HepG2 (cell line): ENCODE data around the gene PLSCR5. TPM values are rescaled to one million over a fixed set of nuclear protein-coding genes. Genes with fewer than 3 reads are reported as not detected.

Experiments used
- GPN1 ChIP-seq: sonication (generic); formaldehyde crosslinking; IDR thresholded peaks from 2 replicates; pipeline ENCODE4 v1.5.1; 2020; ENCODE audit warnings: missing genetic modification reagents, borderline replicate concordance
- KLF15 ChIP-seq: sonication (generic); formaldehyde crosslinking; IDR thresholded peaks from 2 replicates; pipeline ENCODE4 v1.8.1; 2023; ENCODE audit warnings: borderline replicate concordance, mild to moderate bottlenecking, inconsistent platforms, missing genetic modification reagents, mixed read lengths
- MYNN ChIP-seq: sonication (generic); formaldehyde crosslinking; IDR thresholded peaks from 2 replicates; pipeline ENCODE4 v1.4.0; 2020; ENCODE audit warnings: mild to moderate bottlenecking, low read depth, missing genetic modification reagents
- NKX3-1 ChIP-seq: sonication (generic); formaldehyde crosslinking; IDR thresholded peaks from 2 replicates; pipeline ENCODE4 v1.5.0; 2020; ENCODE audit warnings: missing genetic modification reagents
- RFX3 ChIP-seq: IDR thresholded peaks from 2 replicates; pipeline ENCODE4 v1.6.1; 2016; ENCODE audit warnings: missing biosample characterization, missing genetic modification reagents
- SATB2 ChIP-seq: sonication (generic); formaldehyde crosslinking; IDR thresholded peaks from 2 replicates; pipeline ENCODE4 v1.5.0; 2020; ENCODE audit warnings: missing genetic modification reagents
- SP5 ChIP-seq: IDR thresholded peaks from 2 replicates; pipeline ENCODE4 v1.6.1; 2016; ENCODE audit warnings: low read depth, borderline replicate concordance
- ZNF101 ChIP-seq: sonication (generic); formaldehyde crosslinking; IDR thresholded peaks from 2 replicates; pipeline ENCODE4 v1.4.0; 2020; ENCODE audit warnings: mild to moderate bottlenecking, low read depth, missing genetic modification reagents, borderline replicate concordance
- ZNF138 ChIP-seq: sonication (generic); formaldehyde crosslinking; IDR thresholded peaks from 2 replicates; pipeline ENCODE4 v1.5.0; 2020; ENCODE audit warnings: mild to moderate bottlenecking, low read depth, missing genetic modification reagents
- ZNF230 ChIP-seq: sonication (generic); formaldehyde crosslinking; IDR thresholded peaks from 2 replicates; pipeline ENCODE4 v1.4.0; 2020; ENCODE audit warnings: mild to moderate bottlenecking, missing genetic modification reagents
- ZNF713 ChIP-seq: sonication (generic); formaldehyde crosslinking; IDR thresholded peaks from 2 replicates; pipeline ENCODE4 v1.4.0; 2020; ENCODE audit warnings: mild to moderate bottlenecking, missing genetic modification reagents
- ZNF720 ChIP-seq: sonication (generic); formaldehyde crosslinking; IDR thresholded peaks from 2 replicates; pipeline ENCODE4 v1.4.0; 2020; ENCODE audit warnings: missing genetic modification reagents
- ZNF768 ChIP-seq: sonication (generic); formaldehyde crosslinking; IDR thresholded peaks from 2 replicates; pipeline ENCODE4 v1.4.0; 2020; ENCODE audit warnings: missing genetic modification reagents
- polyA plus RNA-seq, 8 experiments: library from polyadenylated mRNA; depleted of rRNA in 3 of 8; stranded (reverse) in 7 of 8; unstranded in 1 of 8; fragments of >200 nt; fragmentation: Illumina TruSeq in 4 of 8; extraction: Trizol in 4 of 8; gene quantifications; 2 replicates each; pipeline versions ENCODE4 v1.2.1 to v1.2.3, GENCODE V29; 2011 to 2016; ENCODE audit warnings: low read depth in 4 of 8, missing spikeins in 1 of 8, mixed read lengths in 1 of 8; ENCODE audit not compliant: insufficient read depth in 1 of 8
- total RNA-seq, 5 experiments: library from RNA; depleted of rRNA; stranded (reverse); fragments of >200 nt; fragmentation: Illumina TruSeq; extraction: Trizol; gene quantifications; 2 replicates each; pipeline ENCODE4 v1.2.3, GENCODE V29; 2016; ENCODE audit warnings: low read depth in 1 of 5
- TF ChIP-seq, protein P1 (sequence below): sonication (generic); formaldehyde crosslinking; IDR thresholded peaks from 2 replicates; pipeline ENCODE4 v1.4.0; 2020; ENCODE audit warnings: mild to moderate bottlenecking, low read depth, missing genetic modification reagents
- TF ChIP-seq, protein P2 (sequence below): IDR thresholded peaks from 2 replicates; pipeline ENCODE4 v1.6.1; 2016; ENCODE audit warnings: mild to moderate bottlenecking, missing biosample characterization, missing genetic modification reagents
- TF ChIP-seq, protein P3 (sequence below): sonication (generic); formaldehyde crosslinking; IDR thresholded peaks from 2 replicates; pipeline ENCODE4 v1.4.0; 2020; ENCODE audit warnings: missing genetic modification reagents
- TF ChIP-seq, protein P4 (sequence below): sonication (generic); formaldehyde crosslinking; conservative IDR thresholded peaks from 2 replicates; pipeline ENCODE4 v1.4.0; 2020; ENCODE audit warnings: missing genetic modification reagents
- TF ChIP-seq, protein P5 (sequence below): sonication (generic); formaldehyde crosslinking; IDR thresholded peaks from 2 replicates; pipeline ENCODE4 v1.5.0; 2020; ENCODE audit warnings: mild to moderate bottlenecking, low read depth, missing genetic modification reagents, borderline replicate concordance
- TF ChIP-seq, protein P6 (sequence below): sonication (generic); formaldehyde crosslinking; IDR thresholded peaks from 2 replicates; pipeline ENCODE4 v1.4.0; 2020; ENCODE audit warnings: missing genetic modification reagents, borderline replicate concordance
- TF ChIP-seq, protein P7 (sequence below): sonication (generic); formaldehyde crosslinking; IDR thresholded peaks from 2 replicates; pipeline ENCODE4 v1.5.1; 2020; ENCODE audit warnings: mild to moderate bottlenecking, missing genetic modification reagents, moderate library complexity

Gene PLSCR5
- total and polyA plus RNA-seq, 2 of the 13 experiments (the other 11 are each of a cell fraction or from before 2014, with no cell fraction given): 0.50 TPM; not detected in 1

DNA sequence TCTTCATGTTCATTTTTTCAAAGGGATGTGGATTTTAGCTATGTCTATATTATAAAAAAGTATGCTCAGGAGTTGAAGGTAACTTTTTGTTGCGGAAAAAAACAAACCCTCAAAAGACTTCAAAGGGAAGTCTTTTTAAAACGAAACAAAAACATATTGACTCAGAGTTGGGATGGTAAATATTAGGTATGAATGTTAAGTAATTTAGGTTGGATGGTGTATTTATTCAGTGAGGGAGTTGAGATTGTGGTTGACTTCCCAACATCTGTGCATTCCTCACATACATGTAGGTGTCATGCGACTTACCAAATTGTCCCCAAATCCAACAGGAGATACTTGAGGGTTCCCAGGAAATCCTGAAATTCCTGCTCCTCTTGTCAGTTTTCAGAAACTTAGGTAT is 32.7 kb upstream of the PLSCR5 start (continued):
- TF ChIP-seq, protein P1, sequence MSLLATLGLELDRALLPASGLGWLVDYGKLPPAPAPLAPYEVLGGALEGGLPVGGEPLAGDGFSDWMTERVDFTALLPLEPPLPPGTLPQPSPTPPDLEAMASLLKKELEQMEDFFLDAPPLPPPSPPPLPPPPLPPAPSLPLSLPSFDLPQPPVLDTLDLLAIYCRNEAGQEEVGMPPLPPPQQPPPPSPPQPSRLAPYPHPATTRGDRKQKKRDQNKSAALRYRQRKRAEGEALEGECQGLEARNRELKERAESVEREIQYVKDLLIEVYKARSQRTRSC (CRISPR knock-in tag): no peak
- TF ChIP-seq ZNF713 (CRISPR knock-in tag) (no peak), GPN1 (CRISPR knock-in tag) (no peak), RFX3 (CRISPR knock-in tag) (peak; percentile 57; the same call in 1 of the 2 replicates), ZNF101 (CRISPR knock-in tag) (no peak), MYNN (no peak), SP5 (CRISPR knock-in tag) (peak; percentile 78), ZNF138 (CRISPR knock-in tag) (no peak), ZNF230 (CRISPR knock-in tag) (no peak), SATB2 (CRISPR knock-in tag) (peak; percentile 57; the same call in 1 of the 2 replicates), ZNF720 (CRISPR knock-in tag) (no peak), NKX3-1 (CRISPR knock-in tag) (peak; percentile 50; the same call in 1 of the 2 replicates), KLF15 (CRISPR knock-in tag) (no peak), ZNF768 (CRISPR knock-in tag) (no peak)
- TF ChIP-seq, protein P2, sequence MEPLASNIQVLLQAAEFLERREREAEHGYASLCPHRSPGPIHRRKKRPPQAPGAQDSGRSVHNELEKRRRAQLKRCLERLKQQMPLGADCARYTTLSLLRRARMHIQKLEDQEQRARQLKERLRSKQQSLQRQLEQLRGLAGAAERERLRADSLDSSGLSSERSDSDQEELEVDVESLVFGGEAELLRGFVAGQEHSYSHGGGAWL (CRISPR knock-in tag): no peak
- TF ChIP-seq, protein P3, sequence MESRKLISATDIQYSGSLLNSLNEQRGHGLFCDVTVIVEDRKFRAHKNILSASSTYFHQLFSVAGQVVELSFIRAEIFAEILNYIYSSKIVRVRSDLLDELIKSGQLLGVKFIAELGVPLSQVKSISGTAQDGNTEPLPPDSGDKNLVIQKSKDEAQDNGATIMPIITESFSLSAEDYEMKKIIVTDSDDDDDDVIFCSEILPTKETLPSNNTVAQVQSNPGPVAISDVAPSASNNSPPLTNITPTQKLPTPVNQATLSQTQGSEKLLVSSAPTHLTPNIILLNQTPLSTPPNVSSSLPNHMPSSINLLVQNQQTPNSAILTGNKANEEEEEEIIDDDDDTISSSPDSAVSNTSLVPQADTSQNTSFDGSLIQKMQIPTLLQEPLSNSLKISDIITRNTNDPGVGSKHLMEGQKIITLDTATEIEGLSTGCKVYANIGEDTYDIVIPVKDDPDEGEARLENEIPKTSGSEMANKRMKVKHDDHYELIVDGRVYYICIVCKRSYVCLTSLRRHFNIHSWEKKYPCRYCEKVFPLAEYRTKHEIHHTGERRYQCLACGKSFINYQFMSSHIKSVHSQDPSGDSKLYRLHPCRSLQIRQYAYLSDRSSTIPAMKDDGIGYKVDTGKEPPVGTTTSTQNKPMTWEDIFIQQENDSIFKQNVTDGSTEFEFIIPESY (CRISPR knock-in tag): 0 out of 2 replicates have a peak, but pooled peaks have one; percentile 17
- TF ChIP-seq, protein P4, sequence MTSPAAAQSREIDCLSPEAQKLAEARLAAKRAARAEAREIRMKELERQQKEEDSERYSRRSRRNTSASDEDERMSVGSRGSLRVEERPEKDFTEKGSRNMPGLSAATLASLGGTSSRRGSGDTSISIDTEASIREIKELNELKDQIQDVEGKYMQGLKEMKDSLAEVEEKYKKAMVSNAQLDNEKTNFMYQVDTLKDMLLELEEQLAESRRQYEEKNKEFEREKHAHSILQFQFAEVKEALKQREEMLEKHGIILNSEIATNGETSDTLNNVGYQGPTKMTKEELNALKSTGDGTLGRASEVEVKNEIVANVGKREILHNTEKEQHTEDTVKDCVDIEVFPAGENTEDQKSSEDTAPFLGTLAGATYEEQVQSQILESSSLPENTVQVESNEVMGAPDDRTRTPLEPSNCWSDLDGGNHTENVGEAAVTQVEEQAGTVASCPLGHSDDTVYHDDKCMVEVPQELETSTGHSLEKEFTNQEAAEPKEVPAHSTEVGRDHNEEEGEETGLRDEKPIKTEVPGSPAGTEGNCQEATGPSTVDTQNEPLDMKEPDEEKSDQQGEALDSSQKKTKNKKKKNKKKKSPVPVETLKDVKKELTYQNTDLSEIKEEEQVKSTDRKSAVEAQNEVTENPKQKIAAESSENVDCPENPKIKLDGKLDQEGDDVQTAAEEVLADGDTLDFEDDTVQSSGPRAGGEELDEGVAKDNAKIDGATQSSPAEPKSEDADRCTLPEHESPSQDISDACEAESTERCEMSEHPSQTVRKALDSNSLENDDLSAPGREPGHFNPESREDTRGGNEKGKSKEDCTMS (CRISPR knock-in tag): no peak
- TF ChIP-seq, protein P5, sequence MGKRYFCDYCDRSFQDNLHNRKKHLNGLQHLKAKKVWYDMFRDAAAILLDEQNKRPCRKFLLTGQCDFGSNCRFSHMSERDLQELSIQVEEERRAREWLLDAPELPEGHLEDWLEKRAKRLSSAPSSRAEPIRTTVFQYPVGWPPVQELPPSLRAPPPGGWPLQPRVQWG: no peak
- TF ChIP-seq, protein P6, sequence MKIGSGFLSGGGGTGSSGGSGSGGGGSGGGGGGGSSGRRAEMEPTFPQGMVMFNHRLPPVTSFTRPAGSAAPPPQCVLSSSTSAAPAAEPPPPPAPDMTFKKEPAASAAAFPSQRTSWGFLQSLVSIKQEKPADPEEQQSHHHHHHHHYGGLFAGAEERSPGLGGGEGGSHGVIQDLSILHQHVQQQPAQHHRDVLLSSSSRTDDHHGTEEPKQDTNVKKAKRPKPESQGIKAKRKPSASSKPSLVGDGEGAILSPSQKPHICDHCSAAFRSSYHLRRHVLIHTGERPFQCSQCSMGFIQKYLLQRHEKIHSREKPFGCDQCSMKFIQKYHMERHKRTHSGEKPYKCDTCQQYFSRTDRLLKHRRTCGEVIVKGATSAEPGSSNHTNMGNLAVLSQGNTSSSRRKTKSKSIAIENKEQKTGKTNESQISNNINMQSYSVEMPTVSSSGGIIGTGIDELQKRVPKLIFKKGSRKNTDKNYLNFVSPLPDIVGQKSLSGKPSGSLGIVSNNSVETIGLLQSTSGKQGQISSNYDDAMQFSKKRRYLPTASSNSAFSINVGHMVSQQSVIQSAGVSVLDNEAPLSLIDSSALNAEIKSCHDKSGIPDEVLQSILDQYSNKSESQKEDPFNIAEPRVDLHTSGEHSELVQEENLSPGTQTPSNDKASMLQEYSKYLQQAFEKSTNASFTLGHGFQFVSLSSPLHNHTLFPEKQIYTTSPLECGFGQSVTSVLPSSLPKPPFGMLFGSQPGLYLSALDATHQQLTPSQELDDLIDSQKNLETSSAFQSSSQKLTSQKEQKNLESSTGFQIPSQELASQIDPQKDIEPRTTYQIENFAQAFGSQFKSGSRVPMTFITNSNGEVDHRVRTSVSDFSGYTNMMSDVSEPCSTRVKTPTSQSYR (CRISPR knock-in tag): peak; percentile 45; the same call in 1 of the 2 replicates
- TF ChIP-seq, protein P7, sequence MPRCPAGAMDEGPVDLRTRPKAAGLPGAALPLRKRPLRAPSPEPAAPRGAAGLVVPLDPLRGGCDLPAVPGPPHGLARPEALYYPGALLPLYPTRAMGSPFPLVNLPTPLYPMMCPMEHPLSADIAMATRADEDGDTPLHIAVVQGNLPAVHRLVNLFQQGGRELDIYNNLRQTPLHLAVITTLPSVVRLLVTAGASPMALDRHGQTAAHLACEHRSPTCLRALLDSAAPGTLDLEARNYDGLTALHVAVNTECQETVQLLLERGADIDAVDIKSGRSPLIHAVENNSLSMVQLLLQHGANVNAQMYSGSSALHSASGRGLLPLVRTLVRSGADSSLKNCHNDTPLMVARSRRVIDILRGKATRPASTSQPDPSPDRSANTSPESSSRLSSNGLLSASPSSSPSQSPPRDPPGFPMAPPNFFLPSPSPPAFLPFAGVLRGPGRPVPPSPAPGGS: no peak
